ENCODE data around the gene KRT83. TPM values are rescaled to one million over a fixed set of nuclear protein-coding genes. Genes with fewer than 3 reads are reported as not detected.
A peak's percentile ranks its signal among the peaks of the same experiment; 100 is the strongest.
"Not testable (repeated sequence)": the region's sequence is repeated elsewhere in the genome, so short reads cannot be mapped to it uniquely, and the experiment has no call there.

The KRT83 gene
- total RNA-seq, 1 donor from 2014 or later: not detected

DNA sequence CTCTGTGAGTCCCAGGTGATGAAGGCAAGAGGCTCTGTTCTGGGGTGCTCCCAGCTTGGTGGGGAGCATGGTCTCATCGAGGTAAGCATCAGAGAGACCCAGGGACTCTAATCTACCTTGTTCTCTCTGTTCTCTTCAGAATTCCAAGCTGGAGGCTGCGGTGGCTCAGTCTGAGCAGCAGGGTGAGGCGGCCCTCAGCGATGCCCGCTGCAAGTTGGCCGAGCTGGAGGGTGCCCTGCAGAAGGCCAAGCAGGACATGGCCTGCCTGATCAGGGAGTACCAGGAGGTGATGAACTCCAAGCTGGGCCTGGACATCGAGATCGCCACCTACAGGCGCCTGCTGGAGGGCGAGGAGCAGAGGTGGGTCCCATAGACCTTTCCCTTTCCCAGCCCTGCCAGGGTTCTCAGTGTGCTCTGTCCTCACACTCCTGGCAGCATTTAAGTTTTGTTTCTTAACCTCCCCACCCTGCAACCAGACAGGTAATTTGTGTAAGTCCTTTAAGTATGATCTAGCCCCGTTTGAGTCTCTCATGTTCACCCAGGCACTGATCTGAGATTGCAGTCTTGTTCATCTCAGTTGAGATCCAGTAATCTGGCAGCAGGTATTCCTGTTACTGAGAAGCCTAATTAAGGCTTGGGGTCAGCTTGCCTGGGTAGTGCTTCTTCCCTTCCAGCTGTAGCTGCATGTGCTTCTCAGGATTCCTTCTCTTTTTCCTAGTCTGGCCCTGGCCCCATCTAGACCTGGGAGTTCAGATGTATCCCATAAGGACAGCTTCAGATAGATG is 15.1 kb downstream of the KRT83 start:
- no peak for DNase-seq
- H3K4me1 Mint-ChIP-seq: peaks cover 21% of the 10 kb centered on the region
- H3K27ac Mint-ChIP-seq: no peak overlapping the region
- intact Hi-C loops (cut with micrococcal nuclease): no loop called here
- peaks cover 45% of the 10 kb centered on the region for H3K27me3 Mint-ChIP-seq
- H3K4me3 Mint-ChIP-seq: no peak overlapping the region
- H3K36me3 Mint-ChIP-seq (ENCODE audit: low read depth): peaks cover 3% of the 10 kb centered on the region
- H3K9me3 Mint-ChIP-seq: no peaks in the 10 kb centered on the region

DNA sequence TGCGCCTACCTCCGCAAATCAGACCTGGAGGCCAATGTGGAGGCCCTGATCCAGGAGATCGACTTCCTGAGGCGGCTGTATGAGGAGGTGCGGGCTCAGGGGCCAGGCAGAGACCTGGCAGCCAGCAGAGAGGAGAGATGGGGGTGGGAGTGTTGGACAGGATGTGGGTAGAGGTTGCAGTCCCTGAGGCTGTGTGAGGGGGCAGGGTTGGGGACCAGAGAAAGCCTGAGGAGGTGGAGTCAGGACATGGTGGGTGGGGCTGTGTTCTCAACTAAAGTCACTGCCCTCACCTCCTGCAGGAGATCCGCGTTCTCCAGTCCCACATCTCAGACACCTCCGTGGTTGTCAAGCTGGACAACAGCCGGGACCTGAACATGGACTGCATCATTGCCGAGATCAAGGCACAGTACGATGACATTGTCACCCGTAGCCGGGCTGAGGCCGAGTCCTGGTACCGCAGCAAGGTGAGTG is 16.2 kb downstream of the KRT83 start:
- H3K9me3 Mint-ChIP-seq; intact Hi-C loops (cut with micrococcal nuclease); H3K4me3 Mint-ChIP-seq; H3K36me3 Mint-ChIP-seq (ENCODE audit: low read depth); H3K27ac Mint-ChIP-seq: not testable (repeated sequence)
- peak; percentile 73 for DNase-seq
- peaks cover 21% of the 10 kb centered on the region for H3K4me1 Mint-ChIP-seq
- H3K27me3 Mint-ChIP-seq: peaks cover 35% of the 10 kb centered on the region

DNA sequence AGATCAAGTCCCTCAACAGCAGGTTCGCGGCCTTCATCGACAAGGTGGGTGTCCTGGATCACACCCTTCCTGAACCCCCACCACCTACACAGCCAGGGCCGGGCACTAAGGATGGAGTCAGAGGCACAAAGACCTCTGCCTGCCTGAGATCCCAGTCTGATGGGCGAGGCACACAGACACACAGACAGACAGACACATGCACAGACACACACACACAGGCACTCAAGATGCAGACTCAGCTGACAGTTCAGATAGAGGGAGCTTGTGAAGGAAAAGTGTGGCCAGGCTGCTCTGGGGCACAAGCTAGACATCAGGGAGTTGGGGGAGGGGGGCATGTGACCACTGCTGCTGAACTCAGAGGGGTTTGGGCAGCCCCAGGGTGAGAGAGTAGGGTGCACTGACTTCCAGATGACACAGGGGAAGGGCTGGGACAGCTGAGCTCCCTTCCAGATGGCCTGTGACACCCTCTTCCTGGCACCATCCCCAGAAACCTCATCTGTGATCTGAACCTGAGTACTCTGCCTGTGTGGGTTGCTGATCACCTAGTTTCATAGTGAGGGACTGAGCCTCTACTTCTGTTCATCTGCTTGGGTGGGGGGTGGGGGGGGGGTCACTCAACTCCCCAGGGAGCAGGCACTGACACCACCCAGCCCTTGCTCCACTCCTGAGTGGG is 18.8 kb downstream of the KRT83 start:
- H3K4me3 Mint-ChIP-seq; DNase-seq; H3K27ac Mint-ChIP-seq; H3K9me3 Mint-ChIP-seq; intact Hi-C loops (cut with micrococcal nuclease); H3K36me3 Mint-ChIP-seq (ENCODE audit: low read depth): not testable (repeated sequence)
- H3K27me3 Mint-ChIP-seq: peaks cover 33% of the 10 kb centered on the region
- peaks cover 14% of the 10 kb centered on the region for H3K4me1 Mint-ChIP-seq

DNA sequence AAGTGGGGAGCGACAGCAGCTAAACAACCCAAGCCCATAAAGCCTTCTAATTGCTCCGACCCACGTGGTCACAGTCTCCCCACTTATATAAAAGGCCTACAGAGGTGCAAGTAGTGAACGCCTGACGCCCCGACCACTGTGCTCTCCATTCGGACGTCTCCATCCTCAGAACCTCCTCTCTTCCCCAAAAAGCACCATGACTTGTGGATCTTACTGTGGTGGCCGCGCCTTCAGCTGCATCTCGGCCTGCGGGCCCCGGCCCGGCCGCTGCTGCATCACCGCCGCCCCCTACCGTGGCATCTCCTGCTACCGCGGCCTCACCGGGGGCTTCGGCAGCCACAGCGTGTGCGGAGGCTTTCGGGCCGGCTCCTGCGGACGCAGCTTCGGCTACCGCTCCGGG is 19.5 kb downstream of the KRT83 start:
- intact Hi-C loops (cut with micrococcal nuclease); H3K9me3 Mint-ChIP-seq; DNase-seq; H3K27ac Mint-ChIP-seq; H3K36me3 Mint-ChIP-seq (ENCODE audit: low read depth); H3K4me3 Mint-ChIP-seq: not testable (repeated sequence)
- H3K27me3 Mint-ChIP-seq: peaks cover 32% of the 10 kb centered on the region
- H3K4me1 Mint-ChIP-seq: peaks cover 14% of the 10 kb centered on the region

DNA sequence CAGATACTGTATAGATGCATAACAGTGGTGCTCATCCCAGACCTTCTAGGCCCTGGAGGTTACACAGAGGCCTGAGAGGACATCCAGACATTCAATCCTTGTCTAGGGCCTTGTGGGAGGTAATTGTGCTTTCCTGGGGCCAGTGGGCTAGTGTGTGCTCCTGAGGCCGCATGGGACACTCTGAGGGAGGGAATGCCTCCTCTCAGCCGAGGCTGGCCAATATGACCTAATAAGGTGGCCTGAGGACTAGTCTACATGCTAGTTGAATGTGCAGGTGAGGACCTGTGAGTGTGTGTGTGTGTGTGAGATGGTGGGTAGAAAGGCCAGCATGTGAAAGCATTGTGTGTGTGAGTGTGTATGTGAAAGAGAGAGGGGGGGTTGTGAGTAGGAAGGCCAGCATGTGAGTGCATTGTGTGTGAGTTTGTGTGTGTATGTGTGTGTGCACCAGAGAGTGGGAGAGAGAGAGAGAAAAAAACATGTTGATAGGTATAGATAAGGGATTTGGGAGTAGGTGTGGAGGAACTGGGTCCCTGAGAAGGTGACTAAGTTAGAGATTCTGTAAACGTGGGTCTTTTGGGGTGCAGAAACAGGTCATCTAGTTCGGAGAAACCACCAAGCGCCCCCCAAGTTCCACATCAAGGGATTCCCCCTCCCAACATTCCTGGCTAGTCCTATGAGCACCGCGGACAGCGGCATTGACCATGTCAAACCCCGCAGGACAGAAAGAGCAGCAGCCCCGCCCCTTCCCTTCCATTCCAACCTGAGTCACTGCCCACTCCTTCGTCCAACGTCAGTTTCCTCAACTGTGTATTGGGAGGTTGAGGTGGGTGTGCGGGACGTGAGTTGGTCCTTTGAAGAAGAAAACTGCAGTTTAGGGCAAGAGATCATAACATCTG is 20.2 kb downstream of the KRT83 start:
- Mint-ChIP-seq H3K36me3 (ENCODE audit: low read depth) (no peaks in the 10 kb centered on the region), H3K27me3 (peaks cover 28% of the 10 kb centered on the region), H3K4me1 (peaks cover 14% of the 10 kb centered on the region), H3K9me3 (no peaks in the 10 kb centered on the region), H3K4me3 (no peak overlapping the region), H3K27ac (no peak overlapping the region)
- intact Hi-C loops (cut with micrococcal nuclease): no loop called here
- DNase-seq: no peak

DNA sequence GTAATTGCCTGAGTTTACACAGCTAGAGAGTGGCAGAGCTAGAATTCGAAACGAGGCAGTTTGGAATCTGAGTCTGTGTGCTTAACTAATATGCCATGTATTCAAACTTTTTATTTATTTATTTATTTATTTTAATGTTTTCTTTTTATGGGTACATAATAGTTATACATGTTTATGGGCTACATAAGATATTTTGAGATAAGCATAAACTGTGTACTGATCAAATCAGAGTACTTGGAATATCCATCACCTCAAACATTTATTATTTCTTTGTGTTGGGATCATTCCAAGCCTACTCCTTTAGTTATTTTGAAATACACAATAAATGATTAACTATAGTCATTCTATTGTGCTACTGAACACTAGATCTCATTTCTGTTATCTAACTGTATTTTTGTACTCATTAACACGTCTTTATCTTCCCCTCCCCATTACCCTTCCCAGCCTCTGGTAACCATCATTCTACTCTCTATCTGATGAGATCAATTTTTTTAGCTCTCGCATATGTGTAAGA is 22.5 kb downstream of the KRT83 start:
- no peaks in the 10 kb centered on the region for H3K36me3 Mint-ChIP-seq (ENCODE audit: low read depth)
- H3K4me3 Mint-ChIP-seq: no peak overlapping the region
- no peaks in the 10 kb centered on the region for H3K9me3 Mint-ChIP-seq
- intact Hi-C loops (cut with micrococcal nuclease): no loop called here
- H3K27ac Mint-ChIP-seq: no peak overlapping the region
- no peak for DNase-seq
- H3K4me1 Mint-ChIP-seq: no peaks in the 10 kb centered on the region
- H3K27me3 Mint-ChIP-seq: peaks cover 36% of the 10 kb centered on the region

DNA sequence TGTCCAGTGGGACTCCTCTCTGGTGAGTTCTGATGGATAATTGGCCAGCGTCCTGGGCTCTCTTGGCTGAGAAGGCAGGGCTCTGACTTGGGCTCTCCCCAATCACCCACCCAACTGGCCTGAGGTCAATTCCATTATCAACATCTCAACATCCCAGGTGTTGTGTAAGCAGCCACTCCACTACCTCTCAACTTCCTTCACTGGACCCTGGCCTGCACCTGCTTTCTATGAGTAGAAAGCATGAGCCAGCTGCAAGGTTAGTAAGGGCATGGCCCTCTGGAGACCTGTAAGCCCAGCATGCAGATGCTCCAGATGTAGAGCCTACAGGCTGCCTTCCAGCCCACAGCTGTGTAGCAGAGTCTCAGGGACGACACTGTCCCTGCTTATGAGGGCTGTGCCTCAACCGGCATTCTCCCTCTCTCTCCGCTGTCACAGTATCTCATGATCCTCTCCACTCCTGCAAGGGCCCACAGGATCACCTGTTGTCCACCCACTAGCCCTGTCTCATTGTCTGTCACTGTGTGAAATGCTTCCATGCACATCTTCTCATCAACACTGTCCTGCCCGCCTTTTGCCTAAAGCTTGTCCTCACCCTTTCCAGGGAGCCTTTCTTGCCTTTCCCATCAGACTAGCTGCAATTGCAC is 24.5 kb downstream of the KRT83 start:
- H3K36me3 Mint-ChIP-seq (ENCODE audit: low read depth): no peaks in the 10 kb centered on the region
- no peak overlapping the region for H3K4me3 Mint-ChIP-seq
- H3K9me3 Mint-ChIP-seq: no peaks in the 10 kb centered on the region
- H3K4me1 Mint-ChIP-seq: no peaks in the 10 kb centered on the region
- intact Hi-C loops (cut with micrococcal nuclease): no loop called here
- no peak overlapping the region for H3K27ac Mint-ChIP-seq
- DNase-seq: no peak
- H3K27me3 Mint-ChIP-seq: peaks cover 49% of the 10 kb centered on the region

DNA sequence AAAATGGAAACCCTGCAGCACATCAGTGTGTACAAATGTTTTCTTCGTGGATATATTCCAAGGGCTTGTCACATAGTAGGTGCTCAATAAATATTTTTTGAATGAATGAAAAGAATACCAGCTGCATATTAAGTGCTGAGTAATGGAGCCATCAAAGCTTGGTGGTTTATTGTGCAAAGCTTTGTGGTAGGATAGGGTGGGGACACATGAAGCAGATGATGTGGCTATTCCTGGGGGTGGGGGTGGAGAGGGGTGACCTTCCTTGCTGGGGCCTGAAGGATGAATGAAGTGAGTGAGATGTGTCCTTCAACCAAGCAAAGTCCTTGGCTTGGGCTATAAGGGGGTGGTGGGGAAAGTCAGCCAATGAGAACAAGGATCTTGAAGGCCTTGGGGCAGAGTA is 25.5 kb downstream of the KRT83 start:
- no peak overlapping the region for H3K4me3 Mint-ChIP-seq
- H3K9me3 Mint-ChIP-seq: no peaks in the 10 kb centered on the region
- intact Hi-C loops (cut with micrococcal nuclease): no loop called here
- H3K36me3 Mint-ChIP-seq (ENCODE audit: low read depth): no peaks in the 10 kb centered on the region
- H3K4me1 Mint-ChIP-seq: no peaks in the 10 kb centered on the region
- H3K27me3 Mint-ChIP-seq: peaks cover 54% of the 10 kb centered on the region
- DNase-seq: no peak
- H3K27ac Mint-ChIP-seq: no peak overlapping the region

DNA sequence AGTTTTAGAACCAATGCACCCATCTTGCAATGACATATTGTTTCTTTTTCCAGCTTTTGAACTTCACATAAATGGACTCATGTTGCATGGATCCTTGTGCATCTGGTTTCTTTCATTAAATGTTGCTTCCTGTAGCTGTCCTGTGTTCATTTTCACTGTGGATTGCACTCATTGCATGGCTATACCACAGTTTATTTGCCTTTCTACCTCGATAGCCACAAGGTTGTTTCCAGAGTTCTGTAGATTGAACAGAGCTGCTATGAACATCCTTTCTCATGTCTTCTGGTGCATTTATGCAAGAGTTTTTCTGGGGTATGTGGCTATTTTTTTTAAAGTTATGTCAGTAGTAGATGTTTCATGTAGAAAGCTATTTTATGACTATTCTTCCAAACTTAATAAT is 26.4 kb downstream of the KRT83 start:
- H3K4me3 Mint-ChIP-seq: no peak overlapping the region
- H3K4me1 Mint-ChIP-seq: no peaks in the 10 kb centered on the region
- H3K9me3 Mint-ChIP-seq: no peaks in the 10 kb centered on the region
- H3K27me3 Mint-ChIP-seq: peaks cover 53% of the 10 kb centered on the region
- intact Hi-C loops (cut with micrococcal nuclease): no loop called here
- DNase-seq: no peak
- H3K27ac Mint-ChIP-seq: no peak overlapping the region
- no peaks in the 10 kb centered on the region for H3K36me3 Mint-ChIP-seq (ENCODE audit: low read depth)

DNA sequence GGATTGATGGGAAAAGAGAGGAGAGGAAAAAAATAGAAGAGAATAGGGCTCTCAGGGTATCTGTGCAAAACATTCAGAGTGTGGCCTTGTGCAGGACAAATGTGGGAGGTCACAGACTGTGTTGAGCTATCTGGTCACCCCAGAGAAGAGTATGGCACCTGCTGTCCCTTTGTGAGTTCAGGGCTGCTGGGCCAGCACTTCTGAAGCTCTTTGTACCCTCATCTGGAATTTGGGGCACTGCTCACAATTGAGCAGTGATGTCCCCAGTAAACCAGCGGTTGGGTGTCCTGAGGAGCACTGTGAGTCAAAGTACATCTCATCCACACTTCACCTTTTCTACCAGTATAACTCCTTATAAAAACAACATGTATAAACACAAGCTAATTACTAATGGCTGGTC is 27.3 kb downstream of the KRT83 start:
- no peak overlapping the region for H3K27ac Mint-ChIP-seq
- no peak overlapping the region for H3K4me3 Mint-ChIP-seq
- DNase-seq: no peak
- H3K4me1 Mint-ChIP-seq: no peaks in the 10 kb centered on the region
- intact Hi-C loops (cut with micrococcal nuclease): no loop called here
- H3K27me3 Mint-ChIP-seq: peaks cover 45% of the 10 kb centered on the region
- H3K9me3 Mint-ChIP-seq: no peaks in the 10 kb centered on the region
- H3K36me3 Mint-ChIP-seq (ENCODE audit: low read depth): no peaks in the 10 kb centered on the region

DNA sequence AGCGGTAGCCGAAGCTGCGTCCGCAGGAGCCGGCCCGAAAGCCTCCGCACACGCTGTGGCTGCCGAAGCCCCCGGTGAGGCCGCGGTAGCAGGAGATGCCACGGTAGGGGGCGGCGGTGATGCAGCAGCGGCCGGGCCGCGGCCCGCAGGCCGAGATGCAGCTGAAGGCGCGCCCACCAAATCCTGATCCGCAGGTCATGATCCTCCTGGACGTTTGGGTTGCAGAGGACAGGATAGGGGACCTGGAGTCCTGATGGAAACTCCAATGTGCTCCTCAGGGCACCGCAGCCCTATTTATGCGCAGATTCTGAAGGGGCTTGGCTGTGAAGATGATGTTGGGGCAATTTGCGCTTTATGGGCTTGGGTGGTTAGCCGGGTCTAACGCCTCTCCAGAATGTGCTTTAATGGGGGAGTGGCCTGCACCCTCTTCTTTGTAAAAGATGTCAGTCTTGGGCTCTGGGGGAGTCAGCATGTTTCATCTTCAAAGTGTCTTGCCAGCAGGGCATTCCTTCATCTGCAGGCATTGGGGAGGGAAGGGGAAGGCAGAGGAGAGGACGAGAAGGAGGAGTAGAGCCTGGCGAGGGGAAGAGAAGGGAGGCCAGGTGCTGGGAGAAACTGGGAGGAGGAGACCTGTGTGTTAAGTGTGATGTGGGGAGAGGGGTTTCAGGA is 29.8 kb downstream of the KRT83 start, which contains the start of gene KRT81:
KRT81 (minus strand) TSS at position 268 of the 669 bp plus-strand sequence; CDS start at position 199, 69 bp downstream.
- no peak for DNase-seq
- no peak within 1 kb of the TSS for H3K4me3 Mint-ChIP-seq
- H3K36me3 Mint-ChIP-seq (ENCODE audit: low read depth): no peaks in the 10 kb centered on the region
- intact Hi-C loops (cut with micrococcal nuclease): no loop called here
- H3K9me3 Mint-ChIP-seq: no peaks in the 10 kb centered on the region
- peaks cover 9% of the 10 kb centered on the region for H3K4me1 Mint-ChIP-seq
- peaks cover 30% of the 10 kb centered on the region for H3K27me3 Mint-ChIP-seq
- H3K27ac Mint-ChIP-seq: no peak within 1 kb of the TSS

DNA sequence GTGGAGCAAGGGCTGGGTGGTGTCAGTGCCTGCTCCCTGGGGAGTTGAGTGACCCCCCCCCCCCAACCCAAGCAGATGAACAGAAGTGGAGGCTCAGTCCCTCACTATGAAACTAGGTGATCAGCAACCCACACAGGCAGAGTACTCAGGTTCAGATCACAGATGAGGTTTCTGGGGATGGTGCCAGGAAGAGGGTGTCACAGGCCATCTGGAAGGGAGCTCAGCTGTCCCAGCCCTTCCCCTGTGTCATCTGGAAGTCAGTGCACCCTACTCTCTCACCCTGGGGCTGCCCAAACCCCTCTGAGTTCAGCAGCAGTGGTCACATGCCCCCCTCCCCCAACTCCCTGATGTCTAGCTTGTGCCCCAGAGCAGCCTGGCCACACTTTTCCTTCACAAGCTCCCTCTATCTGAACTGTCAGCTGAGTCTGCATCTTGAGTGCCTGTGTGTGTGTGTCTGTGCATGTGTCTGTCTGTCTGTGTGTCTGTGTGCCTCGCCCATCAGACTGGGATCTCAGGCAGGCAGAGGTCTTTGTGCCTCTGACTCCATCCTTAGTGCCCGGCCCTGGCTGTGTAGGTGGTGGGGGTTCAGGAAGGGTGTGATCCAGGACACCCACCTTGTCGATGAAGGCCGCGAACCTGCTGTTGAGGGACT is 30.6 kb downstream of the KRT83 start:
- H3K9me3 Mint-ChIP-seq; intact Hi-C loops (cut with micrococcal nuclease); H3K27ac Mint-ChIP-seq; H3K36me3 Mint-ChIP-seq (ENCODE audit: low read depth); H3K4me1 Mint-ChIP-seq; DNase-seq; H3K4me3 Mint-ChIP-seq: not testable (repeated sequence)
- H3K27me3 Mint-ChIP-seq: peaks cover 25% of the 10 kb centered on the region
